ENCODE data around the gene MACROH2A2. TPM values are rescaled to one million over a fixed set of nuclear protein-coding genes. Genes with fewer than 3 reads are reported as not detected.
A peak's percentile ranks its signal among the peaks of the same experiment; 100 is the strongest.

The MACROH2A2 gene
- total RNA-seq, 3 donors from 2014 or later: 7.3 to 13.6 (median 8.7) TPM

DNA sequence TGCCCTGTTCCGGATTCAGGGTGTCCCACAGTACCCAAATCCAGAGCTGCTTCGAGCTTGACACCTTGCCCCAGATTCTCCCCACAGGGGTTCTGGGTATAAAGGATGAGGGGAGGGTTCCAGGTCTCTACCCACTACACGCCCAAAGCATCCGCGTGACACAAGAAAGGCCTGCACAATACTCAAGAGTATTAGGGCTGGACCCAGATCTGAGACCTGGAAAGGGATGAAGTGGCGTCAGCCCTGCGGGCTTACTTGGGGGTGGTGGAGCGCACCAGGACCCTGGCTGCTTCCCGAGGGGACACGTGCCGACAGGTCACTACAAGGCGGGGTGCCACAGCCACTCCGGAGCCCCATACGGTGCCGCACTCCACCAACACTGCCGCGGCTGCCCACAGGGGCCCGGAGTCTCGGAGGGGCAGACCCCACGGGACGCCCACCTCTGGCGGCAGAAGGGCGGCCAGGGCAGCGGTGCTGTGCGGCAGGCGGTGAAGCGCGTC lies 92.6 kb downstream of the MACROH2A2 start:
- no peak for ATAC-seq
- Histone ChIP-seq H3K36me3 (ENCODE audit: low read depth) (no peaks in the 10 kb centered on the region), H3K4me1 (ENCODE audit: low read depth) (peaks cover 19% of the 10 kb centered on the region), H3K9me3 (no peaks in the 10 kb centered on the region), H3K4me3 (peak overlapping the region; percentile 54)
- TF ChIP-seq, protein P1, sequence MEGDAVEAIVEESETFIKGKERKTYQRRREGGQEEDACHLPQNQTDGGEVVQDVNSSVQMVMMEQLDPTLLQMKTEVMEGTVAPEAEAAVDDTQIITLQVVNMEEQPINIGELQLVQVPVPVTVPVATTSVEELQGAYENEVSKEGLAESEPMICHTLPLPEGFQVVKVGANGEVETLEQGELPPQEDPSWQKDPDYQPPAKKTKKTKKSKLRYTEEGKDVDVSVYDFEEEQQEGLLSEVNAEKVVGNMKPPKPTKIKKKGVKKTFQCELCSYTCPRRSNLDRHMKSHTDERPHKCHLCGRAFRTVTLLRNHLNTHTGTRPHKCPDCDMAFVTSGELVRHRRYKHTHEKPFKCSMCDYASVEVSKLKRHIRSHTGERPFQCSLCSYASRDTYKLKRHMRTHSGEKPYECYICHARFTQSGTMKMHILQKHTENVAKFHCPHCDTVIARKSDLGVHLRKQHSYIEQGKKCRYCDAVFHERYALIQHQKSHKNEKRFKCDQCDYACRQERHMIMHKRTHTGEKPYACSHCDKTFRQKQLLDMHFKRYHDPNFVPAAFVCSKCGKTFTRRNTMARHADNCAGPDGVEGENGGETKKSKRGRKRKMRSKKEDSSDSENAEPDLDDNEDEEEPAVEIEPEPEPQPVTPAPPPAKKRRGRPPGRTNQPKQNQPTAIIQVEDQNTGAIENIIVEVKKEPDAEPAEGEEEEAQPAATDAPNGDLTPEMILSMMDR (IDR thresholded peaks at IDR 0.05): no peak
- peak in 1 of 3 donors; percentile 70 for DNase-seq
- intact Hi-C loops (cut with DNase I, micrococcal nuclease): no loop called here

DNA sequence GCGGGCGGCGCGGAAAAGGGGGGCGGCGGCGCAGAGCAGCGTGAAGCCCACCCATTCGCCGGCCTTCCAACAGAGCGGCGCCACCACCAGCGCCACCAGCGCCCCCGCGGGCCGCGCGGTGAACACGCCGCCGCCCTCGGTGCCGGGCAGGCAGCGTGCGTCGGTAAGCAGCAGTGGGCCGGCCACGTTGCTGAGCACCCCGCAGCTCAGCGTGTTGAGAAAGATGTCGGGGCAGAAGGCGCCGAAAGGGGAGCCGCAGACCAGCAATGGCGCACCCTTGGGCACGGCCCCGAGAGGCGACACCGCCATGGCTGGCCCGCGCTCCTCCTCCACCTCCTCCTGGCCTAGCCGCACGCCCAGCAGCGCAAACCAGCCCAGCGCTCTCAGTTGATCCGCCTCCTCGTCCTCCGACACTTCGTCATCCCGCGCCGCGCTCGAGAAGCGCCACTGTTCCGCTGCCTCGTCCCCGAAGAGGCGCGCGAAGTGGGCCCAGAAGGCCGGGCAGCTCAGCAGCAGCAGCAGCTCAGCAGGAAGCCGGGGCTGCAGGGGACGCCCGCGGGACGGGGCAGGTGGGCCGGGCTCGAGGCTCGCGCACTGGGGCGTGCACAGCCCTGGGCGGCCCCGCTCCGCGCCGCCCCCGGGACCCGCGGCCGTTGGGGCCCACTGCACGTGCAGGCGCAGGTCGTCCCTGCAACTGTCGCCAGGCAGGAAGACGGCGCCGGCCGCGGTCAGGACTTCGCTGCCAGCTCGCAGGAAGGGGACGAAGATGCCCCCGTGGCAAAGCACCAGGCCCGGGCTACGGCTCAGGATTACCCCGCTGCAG lies 93.2 kb downstream of the MACROH2A2 start:
- peak overlapping the region; percentile 54 for H3K4me3 ChIP-seq
- TF ChIP-seq, protein P1 (IDR thresholded peaks at IDR 0.05): peak; percentile 60
- intact Hi-C loops (cut with DNase I, micrococcal nuclease): no loop called here
- no peaks in the 10 kb centered on the region for H3K36me3 ChIP-seq (ENCODE audit: low read depth)
- DNase-seq: peak; percentile 69 to 83 (median 78)
- peak; percentile 74 for ATAC-seq
- H3K4me1 ChIP-seq (ENCODE audit: low read depth): peaks cover 19% of the 10 kb centered on the region
- no peaks in the 10 kb centered on the region for H3K9me3 ChIP-seq

DNA sequence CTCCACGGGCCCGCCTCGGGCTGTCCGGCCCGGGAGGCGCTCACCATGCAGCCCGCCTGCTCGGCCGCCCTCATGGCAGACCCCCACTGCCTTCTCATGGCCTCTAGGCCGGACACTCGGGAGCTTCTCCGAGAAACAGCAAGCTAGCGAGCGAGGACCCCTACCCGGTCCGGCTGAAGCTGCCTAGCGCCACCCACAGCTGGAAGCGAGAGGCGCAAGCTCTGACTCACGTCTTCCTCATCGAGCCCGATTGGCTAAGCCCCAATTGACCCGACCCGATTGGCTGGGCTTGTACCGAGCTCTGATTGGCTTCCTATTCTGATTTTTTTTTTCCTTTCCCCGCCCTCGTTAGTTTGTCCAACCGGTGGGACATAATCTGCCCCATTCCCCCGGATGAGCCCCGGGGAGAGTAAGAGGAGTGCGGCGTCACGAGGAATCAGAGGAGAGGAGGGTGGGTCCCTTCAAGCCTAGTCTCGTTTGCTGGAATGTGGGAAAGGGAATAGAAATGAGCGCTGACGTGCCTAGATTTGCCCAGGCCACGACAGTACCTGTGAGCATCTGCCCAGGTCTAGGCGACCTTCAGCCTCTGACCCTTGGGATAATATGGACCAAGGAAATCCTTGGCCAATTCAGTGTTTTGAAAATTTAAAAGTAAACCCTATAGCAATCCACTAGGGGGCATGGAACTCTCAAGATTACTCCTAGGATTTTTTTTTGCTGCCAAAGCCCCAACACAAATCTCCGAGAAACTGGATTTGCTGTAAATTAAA lies 94.0 kb downstream of the MACROH2A2 start, which contains the start of gene TYSND1:
TYSND1 (minus strand) TSS at position 212 of the 770 bp plus-strand sequence; CDS start at position 98, 114 bp downstream.
- ATAC-seq (peak; percentile 92), DNase-seq (peak; percentile 97 to 99 (median 98))
- intact Hi-C loops (cut with DNase I, micrococcal nuclease): no loop called here
- H3K4me1 ChIP-seq (ENCODE audit: low read depth): peaks cover 19% of the 10 kb centered on the region
- TF ChIP-seq, protein P1 (IDR thresholded peaks at IDR 0.05): peak; percentile 86
- H3K4me3 ChIP-seq: peak within 1 kb of the TSS; percentile 54
- H3K36me3 ChIP-seq (ENCODE audit: low read depth): no peaks in the 10 kb centered on the region
- H3K9me3 ChIP-seq: no peaks in the 10 kb centered on the region

DNA sequence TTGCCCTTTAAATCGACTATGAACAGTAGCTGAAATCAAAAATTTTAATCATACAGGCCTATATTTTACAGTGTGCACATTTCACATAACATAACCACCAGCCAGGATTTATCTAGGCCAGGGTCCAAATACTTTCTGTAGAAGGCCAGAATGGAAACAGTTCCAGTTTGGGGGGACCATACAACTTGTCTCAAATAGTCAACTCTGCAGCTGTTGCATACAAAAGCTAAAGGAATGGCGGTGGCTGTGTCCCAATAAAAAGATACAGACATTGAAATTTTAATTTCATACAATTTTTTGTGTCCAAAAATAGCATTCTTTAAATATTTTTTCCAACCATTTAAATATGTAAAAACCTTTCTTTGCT lies 94.6 kb downstream of the MACROH2A2 start:
- ATAC-seq (no peak), DNase-seq (no peak)
- Histone ChIP-seq H3K4me1 (ENCODE audit: low read depth) (peaks cover 19% of the 10 kb centered on the region), H3K4me3 (no peak overlapping the region), H3K36me3 (ENCODE audit: low read depth) (no peaks in the 10 kb centered on the region), H3K9me3 (no peaks in the 10 kb centered on the region)
- intact Hi-C loops (cut with DNase I, micrococcal nuclease): no loop called here
- TF ChIP-seq, protein P1 (IDR thresholded peaks at IDR 0.05): no peak

DNA sequence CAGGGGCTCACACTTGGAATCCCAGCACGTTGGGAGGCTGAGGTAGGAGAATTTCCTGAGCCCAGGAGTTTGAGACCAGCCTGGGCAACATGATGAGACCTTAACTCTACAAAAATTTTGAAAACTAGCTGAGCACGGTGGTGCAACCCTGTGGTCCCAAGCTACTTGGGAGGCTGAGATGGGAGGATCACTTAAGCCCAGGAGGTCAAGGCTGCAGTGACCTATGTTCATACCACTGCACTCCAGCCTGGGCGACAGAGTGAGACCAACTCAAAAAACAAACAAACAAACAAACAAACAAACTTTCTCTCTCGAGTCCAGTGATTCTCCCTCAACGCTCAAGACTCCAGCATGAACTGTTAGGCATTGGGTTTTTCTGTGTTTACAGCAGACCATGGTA lies 95.9 kb downstream of the MACROH2A2 start:
- Histone ChIP-seq H3K4me3 (no peak overlapping the region), H3K9me3 (no peaks in the 10 kb centered on the region), H3K4me1 (ENCODE audit: low read depth) (peaks cover 19% of the 10 kb centered on the region), H3K36me3 (ENCODE audit: low read depth) (peaks cover 4% of the 10 kb centered on the region)
- TF ChIP-seq, protein P1 (IDR thresholded peaks at IDR 0.05): no peak
- DNase-seq: no peak
- no peak for ATAC-seq
- intact Hi-C loops (cut with DNase I, micrococcal nuclease): no loop called here

All from mucosa of descending colon (tissue), 3 donors.